ENCODE measurements around the gene NPAS2. TPM values are rescaled to one million over a fixed set of nuclear protein-coding genes. Genes with fewer than 3 reads are reported as not detected.

NPAS2 gene
- total RNA-seq, 4 donors from 2014 or later: 6.1 to 29.8 (median 24.3) TPM

- no peak for ATAC-seq (ENCODE audit: low FRiP score)
- no peak for DNase-seq (ENCODE audit: low spot score)
- TF ChIP-seq CTCF (IDR thresholded peaks at IDR 0.05): no peak
These were observed 143.1 kb downstream of the NPAS2 start for GRCh38 chr2:100963026-100963375.

- no peak for ATAC-seq (ENCODE audit: low FRiP score)
- no peak for DNase-seq (ENCODE audit: low spot score)
These were observed 144.3 kb downstream of the NPAS2 start for GRCh38 chr2:100964222-100964621.

GRCh38 chr2:100964681-100965169 lies 144.8 kb downstream of the NPAS2 start:
- ATAC-seq (ENCODE audit: low FRiP score): no peak
- DNase-seq (ENCODE audit: low spot score): no peak

More at GRCh38 chr2:100964222-100964621, 144.3 kb downstream of the NPAS2 start:
- no peak for TF ChIP-seq CTCF (IDR thresholded peaks at IDR 0.05)

GRCh38 chr2:100965596-100965995 lies 145.7 kb downstream of the NPAS2 start:
- ATAC-seq (ENCODE audit: low FRiP score) (no peak), DNase-seq (ENCODE audit: low spot score) (no peak)
- no peak for TF ChIP-seq CTCF (IDR thresholded peaks at IDR 0.05)

More at GRCh38 chr2:100964681-100965169, 144.8 kb downstream of the NPAS2 start:
- no peak for TF ChIP-seq CTCF (IDR thresholded peaks at IDR 0.05)

GRCh38 chr2:100967716-100968115 lies 147.8 kb downstream of the NPAS2 start:
- TF ChIP-seq CTCF (IDR thresholded peaks at IDR 0.05): no peak
- ATAC-seq (ENCODE audit: low FRiP score) (no peak), DNase-seq (ENCODE audit: low spot score) (no peak)

- TF ChIP-seq CTCF (IDR thresholded peaks at IDR 0.05): no peak
- ATAC-seq (ENCODE audit: low FRiP score) (no peak), DNase-seq (ENCODE audit: low spot score) (no peak)
These were observed 148.5 kb downstream of the NPAS2 start for GRCh38 chr2:100968146-100969145.

Measured in omental fat pad (tissue), 4 donors.